GM18505 (cell line): ENCODE results near the gene LHFPL6.

Source experiments
- ATAC-seq: cut with Tn5 transposase; IDR thresholded peaks from one replicate; pipeline ENCODE4 v1.9.1; 2021; ENCODE audit not compliant: unreplicated experiment
- POLR2A ChIP-seq: IDR thresholded peaks from 4 replicates; pipeline ENCODE4 v1.6.1; 2011; ENCODE audit warnings: borderline replicate concordance; ENCODE audit not compliant: insufficient read depth, insufficient read length; ENCODE audit errors: extremely low read depth

The LHFPL6 gene

GRCh38 chr13:39586151-39586550, 16.8 kb downstream of the LHFPL6 start:
- ATAC-seq = no peak
- TF ChIP-seq POLR2A = no peak

- TF ChIP-seq POLR2A = no peak
- ATAC-seq = no peak
Measured at GRCh38 chr13:39585219-39585618, 17.8 kb downstream of the LHFPL6 start.

- no peak for ATAC-seq
Measured at GRCh38 chr13:39580881-39581575, 22.0 kb downstream of the LHFPL6 start.

GRCh38 chr13:39578821-39579291, 24.1 kb downstream of the LHFPL6 start:
- no peak for TF ChIP-seq POLR2A
- ATAC-seq = no peak

More at GRCh38 chr13:39580881-39581575, 22.0 kb downstream of the LHFPL6 start:
- no peak for TF ChIP-seq POLR2A

- ATAC-seq = no peak
- no peak for TF ChIP-seq POLR2A
Measured at GRCh38 chr13:39577838-39578491, 25.0 kb downstream of the LHFPL6 start.

- ATAC-seq = no peak
Measured at GRCh38 chr13:39577203-39577602, 25.8 kb downstream of the LHFPL6 start.

GRCh38 chr13:39575641-39576238, 27.3 kb downstream of the LHFPL6 start:
- TF ChIP-seq POLR2A = no peak
- ATAC-seq = no peak

More at GRCh38 chr13:39577203-39577602, 25.8 kb downstream of the LHFPL6 start:
- TF ChIP-seq POLR2A = no peak

- ATAC-seq = no peak
- no peak for TF ChIP-seq POLR2A
Measured at GRCh38 chr13:39571502-39572092, 31.4 kb downstream of the LHFPL6 start.

GRCh38 chr13:39567569-39567968, 35.4 kb downstream of the LHFPL6 start:
- TF ChIP-seq POLR2A = no peak
- no peak for ATAC-seq

- ATAC-seq = no peak
- no peak for TF ChIP-seq POLR2A
Measured at GRCh38 chr13:39566216-39566869, 36.6 kb downstream of the LHFPL6 start.

GRCh38 chr13:39565036-39565949, 37.7 kb downstream of the LHFPL6 start:
- TF ChIP-seq POLR2A = no peak
- no peak for ATAC-seq

GRCh38 chr13:39563470-39563735, 39.6 kb downstream of the LHFPL6 start:
- ATAC-seq = no peak
- TF ChIP-seq POLR2A = no peak
